ENCODE data around the gene CLDN2.
"Not testable (repeated sequence)": the region's sequence is repeated elsewhere in the genome, so short reads cannot be mapped to it uniquely, and the experiment has no call there.

Gene CLDN2

GRCh38 chrX:106964290-106964689 is 44.1 kb downstream of the CLDN2 start:
- DNase-seq: no peak

- DNase-seq: not testable (repeated sequence)
Measured at GRCh38 chrX:106966547-106966946, 46.3 kb downstream of the CLDN2 start.

- DNase-seq: no peak
Measured at GRCh38 chrX:106972896-106973295, 52.7 kb downstream of the CLDN2 start.

GRCh38 chrX:106973433-106974149 is 53.4 kb downstream of the CLDN2 start:
- no peak for DNase-seq

GRCh38 chrX:106976416-106976815 is 56.2 kb downstream of the CLDN2 start:
- DNase-seq: no peak
